ENCODE data around the gene TAF6L.

GRCh38 chr11:62817129-62817528 is 45.9 kb downstream of the TAF6L start:
- TF ChIP-seq CTCF (IDR thresholded peaks at IDR 0.05 in 4 of 5, conservative IDR thresholded peaks at IDR 0.05 in 1 of 5) (no peak), POLR2A (IDR thresholded peaks at IDR 0.05) (no peak)
